Transverse colon (tissue), 3 donors: ENCODE data around the gene CMTM4.

Experiments
- EP300 ChIP-seq: sonication (generic); formaldehyde crosslinking; IDR thresholded peaks from one replicate; pipeline ENCODE4 v1.6.1; 2017; ENCODE audit warnings: antibody characterized with exemption, low read depth
- TF ChIP-seq, protein P1 (sequence below), 5 experiments: fragments of 200-600 bp in 3 of 5; fragments of 450-650 bp in 2 of 5; sonication (generic) in 3 of 5; IDR thresholded peaks; 1 replicate in 2 of 5; 2 replicates in 3 of 5; pipeline ENCODE4 v1.5.1; 2016 to 2017; ENCODE audit warnings: antibody characterized with exemption in 5 of 5, inconsistent platforms in 3 of 5, mild to moderate bottlenecking in 2 of 5, moderate library complexity in 1 of 5

DNA sequence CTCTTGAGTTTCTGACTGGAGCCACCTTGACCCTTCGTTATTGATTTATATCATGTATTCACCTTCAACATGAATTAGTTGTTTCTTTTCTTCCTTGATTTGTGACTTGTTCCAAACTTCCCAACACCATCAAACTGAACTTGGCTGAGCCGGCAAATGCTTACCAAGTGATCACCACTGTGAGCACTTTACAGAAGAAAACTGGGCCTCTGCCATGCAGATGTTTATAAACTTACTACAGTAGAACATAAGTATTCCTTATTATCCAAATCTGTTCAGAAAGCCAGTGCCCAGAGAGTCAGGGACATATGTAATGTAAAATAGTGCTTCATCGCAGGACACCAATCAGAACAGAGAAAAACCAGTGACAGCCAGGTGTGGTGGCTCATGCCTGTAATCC is 19.9 kb downstream of the CMTM4 start:
- TF ChIP-seq, protein P1, sequence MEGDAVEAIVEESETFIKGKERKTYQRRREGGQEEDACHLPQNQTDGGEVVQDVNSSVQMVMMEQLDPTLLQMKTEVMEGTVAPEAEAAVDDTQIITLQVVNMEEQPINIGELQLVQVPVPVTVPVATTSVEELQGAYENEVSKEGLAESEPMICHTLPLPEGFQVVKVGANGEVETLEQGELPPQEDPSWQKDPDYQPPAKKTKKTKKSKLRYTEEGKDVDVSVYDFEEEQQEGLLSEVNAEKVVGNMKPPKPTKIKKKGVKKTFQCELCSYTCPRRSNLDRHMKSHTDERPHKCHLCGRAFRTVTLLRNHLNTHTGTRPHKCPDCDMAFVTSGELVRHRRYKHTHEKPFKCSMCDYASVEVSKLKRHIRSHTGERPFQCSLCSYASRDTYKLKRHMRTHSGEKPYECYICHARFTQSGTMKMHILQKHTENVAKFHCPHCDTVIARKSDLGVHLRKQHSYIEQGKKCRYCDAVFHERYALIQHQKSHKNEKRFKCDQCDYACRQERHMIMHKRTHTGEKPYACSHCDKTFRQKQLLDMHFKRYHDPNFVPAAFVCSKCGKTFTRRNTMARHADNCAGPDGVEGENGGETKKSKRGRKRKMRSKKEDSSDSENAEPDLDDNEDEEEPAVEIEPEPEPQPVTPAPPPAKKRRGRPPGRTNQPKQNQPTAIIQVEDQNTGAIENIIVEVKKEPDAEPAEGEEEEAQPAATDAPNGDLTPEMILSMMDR (IDR thresholded peaks at IDR 0.05) = no peak
- no peak for TF ChIP-seq EP300
